Measurements from ENCODE around the gene ARID3B.

The ARID3B gene

DNA sequence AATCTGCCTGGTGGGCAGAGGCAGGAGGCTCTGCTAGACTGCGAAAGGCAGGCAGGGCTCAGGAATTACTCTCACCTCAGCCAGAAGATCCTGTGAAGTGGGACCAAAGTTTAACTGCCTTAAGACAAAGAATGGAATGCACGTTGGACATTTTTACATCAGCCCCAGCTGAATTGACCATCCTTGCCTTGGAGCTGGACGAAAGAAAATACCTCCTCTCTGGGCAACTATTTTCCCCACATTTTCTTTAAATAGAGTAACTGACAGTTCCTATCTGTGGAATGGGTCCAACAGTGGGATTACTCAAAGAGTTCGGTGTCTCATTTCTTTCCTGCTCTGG lies 28.7 kb downstream of the ARID3B start:
- TF ChIP-seq, protein P1, sequence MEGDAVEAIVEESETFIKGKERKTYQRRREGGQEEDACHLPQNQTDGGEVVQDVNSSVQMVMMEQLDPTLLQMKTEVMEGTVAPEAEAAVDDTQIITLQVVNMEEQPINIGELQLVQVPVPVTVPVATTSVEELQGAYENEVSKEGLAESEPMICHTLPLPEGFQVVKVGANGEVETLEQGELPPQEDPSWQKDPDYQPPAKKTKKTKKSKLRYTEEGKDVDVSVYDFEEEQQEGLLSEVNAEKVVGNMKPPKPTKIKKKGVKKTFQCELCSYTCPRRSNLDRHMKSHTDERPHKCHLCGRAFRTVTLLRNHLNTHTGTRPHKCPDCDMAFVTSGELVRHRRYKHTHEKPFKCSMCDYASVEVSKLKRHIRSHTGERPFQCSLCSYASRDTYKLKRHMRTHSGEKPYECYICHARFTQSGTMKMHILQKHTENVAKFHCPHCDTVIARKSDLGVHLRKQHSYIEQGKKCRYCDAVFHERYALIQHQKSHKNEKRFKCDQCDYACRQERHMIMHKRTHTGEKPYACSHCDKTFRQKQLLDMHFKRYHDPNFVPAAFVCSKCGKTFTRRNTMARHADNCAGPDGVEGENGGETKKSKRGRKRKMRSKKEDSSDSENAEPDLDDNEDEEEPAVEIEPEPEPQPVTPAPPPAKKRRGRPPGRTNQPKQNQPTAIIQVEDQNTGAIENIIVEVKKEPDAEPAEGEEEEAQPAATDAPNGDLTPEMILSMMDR (IDR thresholded peaks at IDR 0.05; ENCODE audit: control extremely low read depth, extremely low read depth, low read depth, missing control alignments), result no peak
- CTCF ChIA-PET, result interaction anchor here (1.0 to 3.4 kb wide), 3 partner anchors 11 to 23 kb away, joined by 3 to 20 read pairs (median 3); no protein-coding TSS in a partner anchor
- POLR2A ChIA-PET, result no interaction called here
- no peak for DNase-seq (ENCODE audit: extremely low spot score)

DNA sequence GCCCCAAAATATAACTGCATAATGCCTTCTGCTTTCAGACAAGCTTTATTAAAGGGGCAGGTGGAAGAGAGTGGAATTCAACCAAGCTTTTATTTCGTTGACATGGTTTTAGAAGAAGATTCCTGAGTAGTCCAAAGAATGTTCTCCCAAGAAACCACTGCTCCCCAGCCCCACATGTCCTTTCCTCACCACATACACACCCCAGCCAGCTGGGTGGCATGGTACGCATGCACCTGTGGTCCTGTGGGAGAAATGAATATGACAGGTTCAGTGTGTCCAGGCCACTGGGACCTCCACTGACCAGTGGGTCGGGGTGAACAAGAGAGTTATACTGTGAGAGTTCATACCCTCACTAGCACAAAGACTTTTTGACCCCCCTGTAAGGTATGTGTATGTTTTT lies 30.2 kb downstream of the ARID3B start:
- POLR2A ChIA-PET, result interaction anchor here (0.6 kb wide), 1 partner anchor 18 kb away, joined by 3 read pairs; no protein-coding TSS in a partner anchor
- no peak for DNase-seq (ENCODE audit: extremely low spot score)
- TF ChIP-seq, protein P1 (IDR thresholded peaks at IDR 0.05; ENCODE audit: control extremely low read depth, extremely low read depth, low read depth, missing control alignments), result no peak
- CTCF ChIA-PET, result interaction anchor here (0.9 kb wide), 1 partner anchor 9 kb away, joined by 3 read pairs; no protein-coding TSS in a partner anchor

GRCh38 chr15:74573987-74574386 lies 33.0 kb downstream of the ARID3B start:
- ChIA-PET CTCF (interaction anchor here (0.9 to 1.0 kb wide), 2 partner anchors 9 to 19 kb away, joined by 3 to 5 read pairs; no protein-coding TSS in a partner anchor), POLR2A (no interaction called here)
- TF ChIP-seq, protein P1 (IDR thresholded peaks at IDR 0.05; ENCODE audit: control extremely low read depth, extremely low read depth, low read depth, missing control alignments), result no peak
- no peak for DNase-seq (ENCODE audit: extremely low spot score)

GRCh38 chr15:74578496-74578994 lies 37.5 kb downstream of the ARID3B start:
- POLR2A ChIA-PET, result interaction anchor here (0.6 kb wide), 1 partner anchor 23 kb away, joined by 3 read pairs; no protein-coding TSS in a partner anchor
- CTCF ChIA-PET, result interaction anchor here (0.9 kb wide), 1 partner anchor 9 kb away, joined by 3 read pairs; no protein-coding TSS in a partner anchor
- DNase-seq (ENCODE audit: extremely low spot score), result no peak
- TF ChIP-seq, protein P1 (IDR thresholded peaks at IDR 0.05; ENCODE audit: control extremely low read depth, extremely low read depth, low read depth, missing control alignments), result no peak

DNA sequence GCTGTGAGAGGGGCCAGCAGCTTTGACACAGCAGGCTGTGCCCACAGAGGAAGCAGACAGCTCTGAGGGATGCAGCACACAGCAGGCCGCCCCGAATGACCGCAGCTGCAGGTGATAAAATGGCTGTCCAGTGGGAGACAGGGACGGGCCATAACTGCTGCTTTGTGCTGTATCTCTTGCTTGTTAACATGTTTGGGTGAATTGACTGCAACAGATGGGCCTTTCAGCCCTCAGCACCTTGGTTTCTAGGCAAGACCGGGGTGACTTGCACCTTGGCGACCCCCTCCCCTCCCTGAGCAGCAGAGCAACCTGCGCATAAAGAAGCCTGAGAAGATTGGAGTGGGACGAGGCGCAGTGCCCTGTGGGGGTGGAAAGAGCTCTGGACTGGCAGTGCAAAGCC lies 38.0 kb downstream of the ARID3B start:
- TF ChIP-seq, protein P1 (IDR thresholded peaks at IDR 0.05; ENCODE audit: control extremely low read depth, extremely low read depth, low read depth, missing control alignments), result no peak
- DNase-seq (ENCODE audit: extremely low spot score), result no peak
- ChIA-PET POLR2A (interaction anchor here (0.6 kb wide), 1 partner anchor 23 kb away, joined by 3 read pairs; no protein-coding TSS in a partner anchor), CTCF (no interaction called here)

- CTCF ChIA-PET, result interaction anchor here (0.7 kb wide), 1 partner anchor 10 kb away, joined by 3 read pairs; no protein-coding TSS in a partner anchor
- POLR2A ChIA-PET, result no interaction called here
- TF ChIP-seq, protein P1 (IDR thresholded peaks at IDR 0.05; ENCODE audit: control extremely low read depth, extremely low read depth, low read depth, missing control alignments), result no peak
- no peak for DNase-seq (ENCODE audit: extremely low spot score)
Measured at GRCh38 chr15:74580538-74581350, 39.7 kb downstream of the ARID3B start.
